HG03175 (cell line): ENCODE data around the gene C3orf52.

Experiments
- ATAC-seq: cut with Tn5 transposase; IDR thresholded peaks from one replicate; pipeline ENCODE4 v1.9.1; 2021; ENCODE audit warnings: mild to moderate bottlenecking, moderate library complexity; ENCODE audit not compliant: unreplicated experiment

C3orf52 gene

GRCh38 chr3:112085735-112086075 lies 484 bp upstream of the C3orf52 start:
- no peak for ATAC-seq

DNA sequence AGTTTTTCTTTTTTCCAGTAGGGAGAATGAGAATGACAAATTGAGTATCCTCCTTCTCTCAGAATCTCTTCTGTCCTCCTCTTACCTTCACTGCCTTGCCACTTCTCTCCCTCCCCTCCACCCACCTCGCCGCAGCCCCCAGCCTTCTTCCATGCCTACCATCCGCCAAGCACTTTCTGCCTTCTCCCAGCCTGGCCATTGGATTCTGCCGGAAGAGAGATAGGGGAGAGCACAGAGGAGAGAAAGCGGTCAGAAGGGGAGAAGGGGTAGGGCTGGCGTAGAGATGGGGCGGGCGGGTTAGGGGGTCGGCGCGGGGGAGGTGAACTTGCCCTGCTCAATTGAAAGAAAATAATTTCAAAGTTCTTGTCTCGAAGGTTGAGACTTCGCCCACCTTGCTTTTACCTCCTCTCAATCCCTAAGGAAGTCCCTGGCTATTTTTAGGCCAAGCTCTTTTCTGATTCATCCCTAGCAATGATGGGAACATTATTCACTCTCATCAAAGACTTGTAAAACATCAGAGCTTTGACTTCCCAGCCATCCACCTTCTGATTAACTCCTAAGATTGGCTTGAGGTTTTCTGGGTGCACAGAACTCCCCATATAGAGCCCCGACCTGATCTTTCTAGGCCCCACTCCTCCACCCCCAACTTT lies 811 bp downstream of the C3orf52 start:
- no peak for ATAC-seq

DNA sequence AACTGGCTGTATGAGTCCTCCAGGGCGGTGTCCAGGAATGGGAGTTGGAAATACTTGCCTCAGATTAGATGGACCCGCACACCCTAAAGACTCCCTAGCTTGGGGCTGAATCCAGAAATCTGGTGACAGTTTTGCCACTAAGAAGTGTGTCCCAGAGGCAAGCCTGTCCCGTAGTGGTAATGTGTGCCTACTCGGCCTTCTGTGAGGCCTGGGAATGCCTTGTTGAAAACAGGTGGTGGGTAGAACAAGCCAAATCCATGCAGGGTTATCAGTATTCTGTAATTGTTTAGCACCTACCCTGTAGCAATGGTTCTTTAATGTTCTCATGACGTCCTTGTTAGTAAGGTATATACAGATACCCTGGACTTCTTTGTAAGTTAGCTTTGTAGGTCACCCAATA lies 1.6 kb downstream of the C3orf52 start:
- ATAC-seq: no peak

- ATAC-seq: no peak
Measured at GRCh38 chr3:112088944-112089343, 2.8 kb downstream of the C3orf52 start.

- no peak for ATAC-seq
Measured at GRCh38 chr3:112089956-112090886, 4.0 kb downstream of the C3orf52 start.

DNA sequence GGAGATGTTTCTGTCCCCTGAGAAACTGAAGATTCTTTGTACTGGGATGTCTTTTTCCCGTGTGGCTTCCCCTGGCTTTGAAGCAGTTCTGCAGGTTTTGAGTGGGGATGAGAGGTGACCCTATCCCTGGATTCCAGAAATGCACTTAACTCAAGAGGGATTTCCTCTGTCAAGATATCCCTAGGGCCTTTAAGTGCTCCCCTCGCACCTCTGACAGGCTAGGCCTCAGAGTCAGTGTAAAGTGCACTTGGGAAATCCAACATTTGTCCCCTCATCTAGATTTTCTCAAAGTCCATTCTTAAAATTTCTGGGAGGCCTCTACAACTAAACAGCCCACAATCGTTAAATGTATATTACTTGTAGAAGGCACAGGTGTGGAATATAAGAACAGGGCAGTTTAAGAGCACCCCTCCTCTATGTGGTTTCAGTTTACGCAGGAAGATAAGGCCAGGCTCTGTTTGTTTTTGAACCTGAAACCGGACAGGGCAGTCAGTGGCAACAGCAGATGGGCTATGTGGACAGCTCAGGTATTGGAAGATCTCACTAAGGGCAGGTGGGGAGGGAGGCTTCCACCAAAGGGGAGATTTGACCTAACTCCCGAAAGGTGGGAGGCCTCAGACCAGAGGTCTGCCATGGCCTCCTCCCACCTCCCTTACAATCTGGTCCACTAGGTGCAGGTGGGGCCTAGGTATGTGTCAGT lies 4.8 kb downstream of the C3orf52 start:
- no peak for ATAC-seq

- ATAC-seq: no peak
Measured at GRCh38 chr3:112092496-112093179, 6.4 kb downstream of the C3orf52 start.

DNA sequence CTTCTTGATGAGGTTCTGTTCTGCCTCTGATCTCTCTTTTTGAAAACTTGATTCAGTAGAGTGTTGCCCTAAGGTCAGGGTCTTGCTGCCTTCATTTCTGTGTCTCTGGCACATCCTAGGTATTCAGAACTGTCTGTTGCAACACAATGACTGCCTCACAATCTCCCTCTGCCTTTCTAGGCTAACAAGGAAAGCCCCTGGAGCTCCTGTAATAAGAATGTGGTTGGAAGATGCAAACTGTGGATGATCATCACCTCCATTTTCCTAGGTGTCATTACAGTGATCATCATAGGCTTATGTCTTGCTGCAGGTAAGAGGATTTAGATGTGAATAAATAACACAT lies 7.0 kb downstream of the C3orf52 start:
- ATAC-seq: no peak

GRCh38 chr3:112095731-112096130 lies 9.5 kb downstream of the C3orf52 start:
- ATAC-seq: no peak

DNA sequence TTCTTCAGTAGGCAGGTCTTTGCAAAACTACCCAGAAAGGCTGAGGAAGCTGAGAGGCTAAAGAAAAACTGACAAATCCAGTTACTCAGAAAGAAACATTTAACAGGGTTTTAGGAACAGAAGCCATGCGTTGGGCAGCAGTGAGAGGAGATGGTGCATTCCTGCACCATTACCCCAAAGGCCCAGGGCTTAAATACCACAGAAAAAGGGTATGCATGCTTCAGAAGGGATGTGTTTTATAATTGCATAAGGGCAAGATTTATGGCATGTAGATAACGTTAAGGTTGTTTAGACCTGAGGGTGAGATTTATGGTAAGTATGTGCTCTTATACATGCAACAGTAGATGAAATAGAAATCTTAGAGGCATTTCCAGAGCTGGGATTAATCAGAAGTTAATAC lies 10.0 kb downstream of the C3orf52 start:
- no peak for ATAC-seq

- no peak for ATAC-seq
Measured at GRCh38 chr3:112097378-112097777, 11.2 kb downstream of the C3orf52 start.

- ATAC-seq: no peak
Measured at GRCh38 chr3:112101916-112102315, 15.7 kb downstream of the C3orf52 start.

DNA sequence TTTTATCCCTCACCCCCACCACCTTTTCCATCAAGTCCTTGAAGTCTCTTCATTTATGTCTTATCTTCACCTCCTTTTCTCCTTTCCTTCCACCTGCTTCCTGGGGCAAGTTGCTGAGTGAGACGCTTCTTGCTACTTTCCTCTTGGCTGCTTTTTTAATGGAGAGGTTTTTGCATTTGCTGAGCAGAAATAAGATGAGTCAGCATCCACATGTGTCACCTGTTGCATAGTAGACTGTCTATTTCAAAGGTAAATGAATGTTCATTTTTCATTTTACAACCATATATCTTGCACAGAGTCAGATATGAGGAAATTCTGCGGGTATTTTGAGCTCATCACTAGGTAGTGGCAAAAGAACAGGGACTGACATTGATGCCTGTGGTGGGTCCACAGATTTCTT lies 18.6 kb downstream of the C3orf52 start:
- ATAC-seq: no peak

GRCh38 chr3:112109322-112109721 lies 23.1 kb downstream of the C3orf52 start:
- no peak for ATAC-seq

DNA sequence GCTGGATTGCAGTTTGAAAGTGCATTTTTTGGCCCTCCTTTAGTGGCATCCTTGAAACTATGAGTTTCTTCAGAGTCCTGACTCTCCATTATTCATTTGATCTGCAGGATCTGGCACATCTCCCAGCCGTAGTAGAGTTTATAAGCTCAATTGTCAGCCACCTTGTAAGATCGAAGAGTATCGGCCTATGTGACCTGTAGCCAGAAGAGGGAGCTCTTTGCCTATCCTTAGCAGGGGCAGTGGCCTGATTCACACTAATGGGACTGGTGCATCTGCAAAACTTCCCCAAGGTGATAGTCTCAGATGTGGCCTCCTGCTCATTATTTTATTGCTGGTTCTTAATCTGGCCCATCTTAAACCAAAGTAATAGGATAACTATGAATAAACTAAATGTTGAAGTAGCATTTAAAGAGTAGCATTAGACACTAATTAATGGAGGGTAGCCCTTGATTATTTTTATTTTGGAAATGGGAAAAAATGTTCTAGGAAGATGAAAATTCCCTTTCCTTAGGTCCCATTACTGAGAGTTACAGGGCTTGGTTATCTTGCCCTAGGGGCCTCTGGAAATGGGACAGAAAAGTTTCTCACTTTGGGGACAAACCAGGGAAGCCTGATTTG lies 25.7 kb downstream of the C3orf52 start:
- ATAC-seq: peak; percentile 62

DNA sequence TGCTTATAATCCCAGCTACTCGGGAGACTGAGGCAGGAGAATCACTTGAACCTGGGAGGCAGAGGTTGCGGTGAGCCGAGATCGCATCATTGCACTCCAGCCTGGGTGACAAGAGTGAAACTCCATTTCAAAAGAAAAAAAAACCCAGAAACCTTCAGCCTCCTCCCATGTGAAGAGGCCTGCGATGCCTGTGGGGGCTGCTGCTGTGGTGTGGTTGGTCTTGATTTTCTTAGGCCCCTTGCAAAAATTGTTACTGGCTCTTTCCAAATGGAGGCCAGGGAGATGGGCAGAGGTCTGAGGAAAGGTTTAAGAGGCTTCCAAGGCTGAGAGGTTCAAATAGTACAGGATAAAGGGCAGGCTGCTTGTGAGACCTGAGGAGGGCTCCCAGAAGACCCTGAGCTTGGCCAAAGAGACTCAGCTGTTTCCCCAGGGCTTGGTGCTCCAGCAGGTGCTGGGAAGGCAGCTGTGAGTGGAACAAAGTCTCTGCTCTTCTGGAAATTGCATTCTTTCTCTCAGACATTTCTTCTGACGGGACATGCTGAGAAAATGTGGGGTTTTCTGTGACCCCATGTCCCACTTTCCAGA lies 28.5 kb downstream of the C3orf52 start:
- ATAC-seq: no peak

DNA sequence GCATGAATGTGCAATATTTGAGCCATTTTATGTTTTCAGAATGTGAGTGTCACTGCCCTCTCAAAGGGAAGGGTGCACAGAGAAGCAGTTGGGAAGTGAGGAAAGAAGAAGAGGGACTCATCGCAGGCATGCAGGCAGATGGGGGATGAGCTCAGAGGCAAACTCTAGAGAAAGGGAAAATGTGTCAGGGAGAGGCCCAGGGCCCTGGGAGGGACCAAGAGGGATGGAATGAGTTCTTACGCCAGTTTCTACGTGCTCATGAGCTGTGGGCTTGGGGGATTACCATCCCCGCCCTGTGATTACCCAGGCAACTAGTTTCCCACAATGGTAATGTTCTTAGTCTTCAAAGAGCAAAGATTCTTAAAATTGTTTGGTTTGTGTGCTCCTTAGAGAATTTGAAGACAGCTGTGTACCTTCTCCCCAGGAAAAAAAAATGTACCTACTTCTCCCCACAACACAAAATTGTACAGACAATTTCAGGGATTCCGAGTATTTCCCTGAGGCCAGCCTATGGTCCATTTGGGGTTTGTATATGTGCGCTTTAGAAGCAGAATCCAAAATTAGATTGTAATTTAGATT lies 29.1 kb downstream of the C3orf52 start:
- ATAC-seq: peak; percentile 24

DNA sequence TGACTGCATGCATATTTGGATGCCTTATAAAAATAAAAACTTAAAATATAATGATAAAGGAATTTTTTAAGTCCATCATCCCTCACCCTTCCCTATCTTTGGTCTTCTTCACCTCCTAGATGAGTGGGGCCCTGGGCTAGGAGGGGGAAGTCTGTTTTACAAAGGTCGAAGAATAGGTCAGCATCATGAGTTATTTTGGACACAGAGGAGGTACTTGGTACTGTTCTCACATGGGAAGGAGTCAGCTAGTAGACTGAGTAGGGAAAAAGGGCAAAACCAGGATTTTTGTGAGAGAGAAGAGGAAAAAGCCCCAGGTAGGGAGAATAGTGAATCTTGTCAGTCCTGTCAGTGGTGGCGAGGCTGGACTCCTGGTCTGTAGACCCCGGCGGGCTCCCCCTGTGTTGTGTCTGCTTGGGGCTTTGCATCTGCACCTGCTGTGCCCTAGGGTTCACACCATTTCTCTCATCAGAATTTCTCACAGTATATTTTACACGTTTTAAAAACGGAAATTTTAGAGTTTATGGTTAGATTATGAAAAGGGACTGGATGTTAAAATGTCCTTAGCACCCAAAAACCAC lies 29.7 kb downstream of the C3orf52 start:
- no peak for ATAC-seq

GRCh38 chr3:112116748-112117186 lies 30.6 kb downstream of the C3orf52 start:
- no peak for ATAC-seq

DNA sequence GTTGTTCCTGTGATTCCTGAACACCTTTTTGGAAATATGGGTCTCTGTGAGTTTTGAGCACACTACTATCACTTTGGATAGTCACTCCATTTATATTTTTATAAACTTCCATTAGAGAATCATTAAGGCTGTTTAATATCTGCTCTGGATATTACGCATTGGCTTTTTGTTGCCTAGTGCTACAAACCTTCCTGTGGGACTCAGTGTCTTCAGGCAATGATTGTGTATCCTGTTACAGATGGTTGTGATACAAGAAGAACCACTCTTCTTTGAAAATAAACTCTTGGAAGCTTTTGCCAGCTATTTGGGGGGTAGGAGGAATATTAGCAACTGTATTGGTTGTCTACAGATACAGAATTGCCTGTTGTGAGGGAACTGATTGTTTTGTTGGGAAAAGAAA lies 31.2 kb downstream of the C3orf52 start:
- ATAC-seq: no peak
